ENCODE data around the gene IL15RA.

DNA sequence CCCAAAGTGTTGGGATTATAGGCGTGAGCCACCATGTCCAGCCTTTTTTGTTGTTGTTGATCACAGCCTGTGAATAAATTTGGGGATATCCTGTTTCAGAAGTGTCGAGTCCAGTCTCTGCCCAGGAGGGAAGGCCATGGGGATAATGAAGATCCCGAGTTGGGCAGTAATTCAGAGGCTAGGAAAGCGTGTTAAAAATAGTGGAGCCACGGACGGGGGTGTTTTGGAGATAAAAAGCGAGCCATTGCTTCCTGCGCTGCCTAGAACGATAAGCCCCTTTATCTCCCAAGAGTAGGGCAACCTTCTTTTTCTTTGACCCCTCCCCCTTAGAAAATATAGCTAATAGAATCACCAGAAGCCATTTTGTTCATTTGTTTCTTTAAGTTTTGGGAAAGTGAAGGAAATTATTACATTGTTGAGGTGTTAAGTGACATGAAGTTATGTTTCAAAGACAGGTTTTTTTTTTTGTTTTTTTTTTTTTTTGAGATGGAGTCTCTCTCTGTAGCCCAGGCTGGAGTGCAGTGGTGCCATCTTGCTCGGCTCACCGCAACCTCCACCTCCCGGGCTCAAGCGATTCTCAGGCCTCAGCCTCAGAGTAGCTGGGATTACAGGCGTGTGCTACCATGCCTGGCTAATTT lies 43.3 kb downstream of the IL15RA start:
- TF ChIP-seq, protein P1, sequence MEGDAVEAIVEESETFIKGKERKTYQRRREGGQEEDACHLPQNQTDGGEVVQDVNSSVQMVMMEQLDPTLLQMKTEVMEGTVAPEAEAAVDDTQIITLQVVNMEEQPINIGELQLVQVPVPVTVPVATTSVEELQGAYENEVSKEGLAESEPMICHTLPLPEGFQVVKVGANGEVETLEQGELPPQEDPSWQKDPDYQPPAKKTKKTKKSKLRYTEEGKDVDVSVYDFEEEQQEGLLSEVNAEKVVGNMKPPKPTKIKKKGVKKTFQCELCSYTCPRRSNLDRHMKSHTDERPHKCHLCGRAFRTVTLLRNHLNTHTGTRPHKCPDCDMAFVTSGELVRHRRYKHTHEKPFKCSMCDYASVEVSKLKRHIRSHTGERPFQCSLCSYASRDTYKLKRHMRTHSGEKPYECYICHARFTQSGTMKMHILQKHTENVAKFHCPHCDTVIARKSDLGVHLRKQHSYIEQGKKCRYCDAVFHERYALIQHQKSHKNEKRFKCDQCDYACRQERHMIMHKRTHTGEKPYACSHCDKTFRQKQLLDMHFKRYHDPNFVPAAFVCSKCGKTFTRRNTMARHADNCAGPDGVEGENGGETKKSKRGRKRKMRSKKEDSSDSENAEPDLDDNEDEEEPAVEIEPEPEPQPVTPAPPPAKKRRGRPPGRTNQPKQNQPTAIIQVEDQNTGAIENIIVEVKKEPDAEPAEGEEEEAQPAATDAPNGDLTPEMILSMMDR (IDR thresholded peaks at IDR 0.05): no peak
- TF ChIP-seq POLR2AphosphoS5 (IDR thresholded peaks at IDR 0.05): no peak
